ENCODE data around the gene CLHC1. TPM values are rescaled to one million over a fixed set of nuclear protein-coding genes. Genes with fewer than 3 reads are reported as not detected.

The CLHC1 gene
- total and polyA plus RNA-seq, 2 of the 8 experiments (the other 6 are each of a cell fraction or from before 2014, with no cell fraction given) = 2.6 to 10.8 TPM

DNA sequence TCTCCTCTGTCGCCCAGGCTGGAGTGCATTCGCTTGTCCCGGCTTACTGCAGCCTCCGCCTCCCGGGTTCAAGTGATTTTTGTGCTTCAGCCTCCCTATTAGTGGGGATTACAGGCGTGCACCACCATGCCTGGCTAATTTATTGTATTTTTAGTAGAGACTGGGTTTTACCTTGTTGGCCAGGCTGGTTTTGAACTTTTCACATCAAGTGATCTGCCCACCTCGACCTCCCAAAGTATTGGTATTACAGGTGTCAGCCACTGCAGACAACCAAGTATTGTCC, 1.5 kb upstream of the CLHC1 start (continued):
- TF ChIP-seq EP300 (IDR thresholded peaks at IDR 0.05; ENCODE audit: borderline replicate concordance in 1 of 2, low read depth in 2 of 2, low read length in 2 of 2) (no peak), MAFK (IDR thresholded peaks at IDR 0.05; ENCODE audit: low read depth, low read length) (no peak), TBP (IDR thresholded peaks at IDR 0.05; ENCODE audit: low read depth, low read length) (no peak)
- TF ChIP-seq, protein P1, sequence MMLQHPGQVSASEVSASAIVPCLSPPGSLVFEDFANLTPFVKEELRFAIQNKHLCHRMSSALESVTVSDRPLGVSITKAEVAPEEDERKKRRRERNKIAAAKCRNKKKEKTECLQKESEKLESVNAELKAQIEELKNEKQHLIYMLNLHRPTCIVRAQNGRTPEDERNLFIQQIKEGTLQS (IDR thresholded peaks at IDR 0.05; ENCODE audit: insufficient read depth, low read depth, low read length) = no peak
- TF ChIP-seq, protein P2, sequence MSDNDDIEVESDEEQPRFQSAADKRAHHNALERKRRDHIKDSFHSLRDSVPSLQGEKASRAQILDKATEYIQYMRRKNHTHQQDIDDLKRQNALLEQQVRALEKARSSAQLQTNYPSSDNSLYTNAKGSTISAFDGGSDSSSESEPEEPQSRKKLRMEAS (IDR thresholded peaks at IDR 0.05) = no peak
